B cell (primary cell): ENCODE measurements around the gene DOCK8. TPM values are rescaled to one million over a fixed set of nuclear protein-coding genes. Genes with fewer than 3 reads are reported as not detected.

Experiments
- ATAC-seq: fragments of 200-7000 bp; cut with Tn5 transposase; one replicate; pipeline ENCODE4 v1.10.0; 2021; ENCODE audit warnings: low read depth, mild to moderate bottlenecking, moderate number of reproducible peaks, moderate library complexity
- CTCF ChIA-PET: fragments of 350-600 bp; sonication (Branson Sonifier 250); formaldehyde crosslinking; loops from one replicate; lab custom pipeline; 2021; ENCODE audit warnings: antibody characterized with exemption, inconsistent platforms; lab: Charles Lee
- POLR2A ChIA-PET: fragments of 350-600 bp; sonication (Branson Sonifier 250); formaldehyde crosslinking; loops from one replicate; lab custom pipeline; 2021; ENCODE audit warnings: antibody characterized with exemption; lab: Charles Lee
- DNase-seq: peaks from one replicate; pipeline ENCODE4 v3.0.0; 2013
- H2AFZ ChIP-seq: 2 replicates; pipeline ENCODE4 v1.6.1; 2012; ENCODE audit warnings: mild to moderate bottlenecking, low read depth, low read length; ENCODE audit not compliant: insufficient read depth, poor library complexity, severe bottlenecking
- H3K27ac ChIP-seq, 2 donors: 1 replicate in 1 of 2; 2 replicates in 1 of 2; pipeline ENCODE4 v1.5.1; 2012 to 2013; ENCODE audit warnings: low read length in 2 of 2, mild to moderate bottlenecking in 2 of 2, moderate library complexity in 1 of 2
- H3K27me3 ChIP-seq, 4 experiments: fragments of 200-600 bp in 1 of 4; sonication (generic) in 1 of 4; replicated peaks in 1 of 4; 1 replicate in 2 of 4; 2 replicates in 2 of 4; pipeline versions ENCODE4 v1.6.1 to v1.7.0; 2013 to 2016; ENCODE audit warnings: low read length in 3 of 4, mild to moderate bottlenecking in 2 of 4, mixed read lengths in 1 of 4, moderate library complexity in 1 of 4; ENCODE audit not compliant: insufficient read depth in 4 of 4, control insufficient read depth in 3 of 4; ENCODE audit errors: control extremely low read depth in 1 of 4
- H3K36me3 ChIP-seq, 2 experiments: replicated peaks in 1 of 2; 1 replicate in 1 of 2; 2 replicates in 1 of 2; pipeline versions ENCODE4 v1.6.1 to v1.7.1; 2013; ENCODE audit warnings: low read length in 1 of 2; ENCODE audit not compliant: insufficient read depth in 2 of 2, control insufficient read depth in 1 of 2; ENCODE audit errors: control extremely low read depth in 1 of 2, extremely low read depth in 1 of 2
- H3K4me1 ChIP-seq, 2 donors: fragments of 200-600 bp in 1 of 2; sonication (generic) in 1 of 2; 1 replicate in 1 of 2; 2 replicates in 1 of 2; pipeline versions ENCODE4 v1.5.1 to v1.6.1; 2013 to 2017; ENCODE audit warnings: low read length in 2 of 2; ENCODE audit not compliant: control insufficient read depth in 2 of 2, insufficient read depth in 2 of 2
- H3K4me2 ChIP-seq: replicated peaks from 2 replicates; pipeline ENCODE3; 2012; ENCODE audit warnings: mild to moderate bottlenecking, low read depth, low read length; ENCODE audit not compliant: poor library complexity, severe bottlenecking
- H3K4me3 ChIP-seq, 5 experiments: fragments of 200-600 bp in 1 of 5; sonication (generic) in 1 of 5; 1 replicate in 3 of 5; 2 replicates in 2 of 5; pipeline versions ENCODE4 v1.5.1 to v1.7.0; 2011 to 2016; ENCODE audit warnings: low read length in 4 of 5, mild to moderate bottlenecking in 4 of 5, low read depth in 2 of 5, control low read depth in 1 of 5, moderate library complexity in 1 of 5; ENCODE audit not compliant: insufficient read depth in 1 of 5; ENCODE audit errors: control extremely low read depth in 1 of 5, extremely low read depth in 1 of 5
- H3K79me2 ChIP-seq: fragments of 200-600 bp; sonication (generic); one replicate; pipeline ENCODE4 v1.6.0; 2016; ENCODE audit warnings: low read length; ENCODE audit not compliant: control insufficient read depth, insufficient read depth
- H3K9ac ChIP-seq: fragments of 200-600 bp; sonication (generic); 2 replicates; pipeline ENCODE4 v1.6.1; 2017; ENCODE audit warnings: mild to moderate bottlenecking, low read length, moderate library complexity
- H3K9me3 ChIP-seq, 3 donors: one replicate each; pipeline versions ENCODE4 v1.6.1 to v1.7.1; 2013; ENCODE audit warnings: low read length in 2 of 3; ENCODE audit not compliant: control insufficient read depth in 2 of 3, insufficient read depth in 1 of 3; ENCODE audit errors: control extremely low read depth in 1 of 3
- H4K20me1 ChIP-seq: 2 replicates; pipeline ENCODE4 v1.6.0; 2012; ENCODE audit warnings: mild to moderate bottlenecking, low read length; ENCODE audit not compliant: insufficient read depth, control insufficient read depth, poor library complexity, severe bottlenecking
- H3K27ac Mint-ChIP-seq: one replicate; pipeline ENCODE4 v1.8.0; 2021; ENCODE audit warnings: mixed read lengths
- H3K27me3 Mint-ChIP-seq: one replicate; pipeline ENCODE4 v1.8.0; 2021; ENCODE audit warnings: mixed read lengths
- H3K4me1 Mint-ChIP-seq: one replicate; pipeline ENCODE4 v1.8.0; 2021; ENCODE audit warnings: mixed read lengths
- H3K4me3 Mint-ChIP-seq: one replicate; pipeline ENCODE4 v1.8.0; 2021; ENCODE audit warnings: mixed read lengths
- H3K9me3 Mint-ChIP-seq: one replicate; pipeline ENCODE4 v1.8.0; 2022; ENCODE audit warnings: mixed read lengths; ENCODE audit not compliant: insufficient read depth
- EZH2 ChIP-seq: IDR thresholded peaks from 2 replicates; pipeline ENCODE4 v1.6.1; 2012; ENCODE audit warnings: borderline replicate concordance, low read depth, mild to moderate bottlenecking, moderate library complexity, low read length; ENCODE audit not compliant: insufficient read depth, poor library complexity, severe bottlenecking
- WGBS: methylation state at CpG from one replicate; pipeline ENCODE4 v1.1.5; 2013; ENCODE audit warnings: missing lambda C conversion rate; ENCODE audit not compliant: insufficient coverage; 5-methylcytosine and 5-hydroxymethylcytosine counted together
- intact Hi-C: fragments of 100-400 bp; cut with micrococcal nuclease; formaldehyde crosslinking; loops from one replicate; pipeline ENCODE4 v1.10.0; 2022
- polyA plus RNA-seq: library from polyadenylated mRNA; depleted of rRNA; stranded (reverse); fragments of >200 nt; gene quantifications from 2 replicates; pipeline ENCODE4 v1.2.3, GENCODE V29; 2012
- total RNA-seq, 2 donors: library from RNA; stranded (reverse); fragments of 120-200 nt in 1 of 2; gene quantifications; 1 replicate in 1 of 2; 2 replicates in 1 of 2; pipeline versions ENCODE4 v1.2.3 to v1.2.4, GENCODE V29; 2013 to 2022
- TF ChIP-seq, protein P1 (sequence below): fragments of 200-600 bp; IDR thresholded peaks from one replicate; pipeline ENCODE4 v1.8.0; 2022; ENCODE audit warnings: antibody characterized with exemption, mild to moderate bottlenecking

DOCK8 gene
- total and polyA plus RNA-seq, 2 donors (not counting 1 experiment from before 2014, with no cell fraction given): 47.6 to 288 TPM

DNA sequence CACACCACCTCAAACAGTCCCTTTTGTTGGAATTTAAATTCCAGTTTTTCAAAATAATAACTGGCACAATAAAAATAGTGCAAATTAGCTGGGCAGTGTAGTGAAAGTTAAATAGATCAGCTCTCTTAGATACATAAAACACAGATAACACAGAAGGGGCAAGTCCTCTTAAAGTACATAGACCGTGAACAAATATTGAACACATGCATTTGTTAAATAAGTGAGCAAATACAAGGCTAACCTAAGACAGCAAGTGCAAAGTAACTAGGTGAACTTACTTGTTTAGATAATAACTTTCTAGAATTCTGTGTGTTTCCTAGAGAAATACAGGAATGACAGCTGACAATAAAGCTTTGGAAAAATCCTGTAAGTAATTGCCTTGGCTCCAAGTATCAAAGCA is 280.1 kb downstream of the DOCK8 start:
- no peak overlapping the region for H3K4me2 ChIP-seq

DNA sequence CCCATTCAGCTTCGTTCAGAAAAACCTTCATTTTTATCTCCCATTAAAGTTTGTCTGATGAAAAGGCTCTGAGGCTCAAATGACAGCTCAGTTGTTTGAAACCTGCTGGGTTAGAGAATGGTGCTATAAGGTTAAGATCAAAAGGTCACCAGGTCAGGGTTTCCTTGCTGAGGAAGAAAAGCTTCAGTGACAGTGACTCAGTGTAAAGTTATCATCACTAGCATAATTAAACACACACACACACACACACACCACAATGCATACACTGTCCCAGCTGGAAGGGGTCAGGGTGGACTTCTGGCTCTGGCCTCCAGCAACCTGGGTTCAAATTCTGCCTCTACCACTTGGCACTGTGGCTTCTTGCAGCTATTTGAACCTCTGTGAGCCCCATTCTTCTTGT is 281.1 kb downstream of the DOCK8 start:
- intact Hi-C loops: no loop called here
- DNase-seq (no peak), ATAC-seq (no peak)
- Histone ChIP-seq H3K9me3 (no peaks in the 10 kb centered on the region), H3K4me3 (no peak overlapping the region), H3K27me3 (peaks cover 0 to 10% (median 0%) of the 10 kb centered on the region in 4 experiments), H3K27ac (no peak overlapping the region), H3K36me3 (no peaks in the 10 kb centered on the region), H3K9ac (no peak overlapping the region), H3K4me2 (no peak overlapping the region), H3K79me2 (no peaks in the 10 kb centered on the region), H3K4me1 (no peaks in the 10 kb centered on the region), H2AFZ (no peak overlapping the region), H4K20me1 (no peaks in the 10 kb centered on the region)
- Mint-ChIP-seq H3K27me3 (peaks cover 14% of the 10 kb centered on the region), H3K4me3 (no peak overlapping the region), H3K9me3 (no peaks in the 10 kb centered on the region), H3K27ac (no peak overlapping the region), H3K4me1 (no peaks in the 10 kb centered on the region)
- WGBS: no CpG with 5 or more reads among the region's 1 CpG
- CTCF ChIA-PET: interaction anchor here (1.4 kb wide), 1 partner anchor 9 kb away, joined by 4 read pairs; the partner anchor contains the start of gene KANK1
- POLR2A ChIA-PET: no interaction called here
- TF ChIP-seq, protein P1, sequence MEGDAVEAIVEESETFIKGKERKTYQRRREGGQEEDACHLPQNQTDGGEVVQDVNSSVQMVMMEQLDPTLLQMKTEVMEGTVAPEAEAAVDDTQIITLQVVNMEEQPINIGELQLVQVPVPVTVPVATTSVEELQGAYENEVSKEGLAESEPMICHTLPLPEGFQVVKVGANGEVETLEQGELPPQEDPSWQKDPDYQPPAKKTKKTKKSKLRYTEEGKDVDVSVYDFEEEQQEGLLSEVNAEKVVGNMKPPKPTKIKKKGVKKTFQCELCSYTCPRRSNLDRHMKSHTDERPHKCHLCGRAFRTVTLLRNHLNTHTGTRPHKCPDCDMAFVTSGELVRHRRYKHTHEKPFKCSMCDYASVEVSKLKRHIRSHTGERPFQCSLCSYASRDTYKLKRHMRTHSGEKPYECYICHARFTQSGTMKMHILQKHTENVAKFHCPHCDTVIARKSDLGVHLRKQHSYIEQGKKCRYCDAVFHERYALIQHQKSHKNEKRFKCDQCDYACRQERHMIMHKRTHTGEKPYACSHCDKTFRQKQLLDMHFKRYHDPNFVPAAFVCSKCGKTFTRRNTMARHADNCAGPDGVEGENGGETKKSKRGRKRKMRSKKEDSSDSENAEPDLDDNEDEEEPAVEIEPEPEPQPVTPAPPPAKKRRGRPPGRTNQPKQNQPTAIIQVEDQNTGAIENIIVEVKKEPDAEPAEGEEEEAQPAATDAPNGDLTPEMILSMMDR: no peak
- no peak for TF ChIP-seq EZH2

More for the DNA sequence above, 280.1 kb downstream of the DOCK8 start:
- WGBS: no CpG with 5 or more reads among the region's 1 CpG
- no peak overlapping the region for H3K27ac Mint-ChIP-seq
- H3K4me1 ChIP-seq: no peaks in the 10 kb centered on the region
- CTCF ChIA-PET: interaction anchor here (1.4 kb wide), 1 partner anchor 10 kb away, joined by 4 read pairs; the partner anchor contains the start of gene KANK1
- no peaks in the 10 kb centered on the region for H3K9me3 ChIP-seq
- no peak for ATAC-seq
- intact Hi-C loops: no loop called here
- no peaks in the 10 kb centered on the region for H3K9me3 Mint-ChIP-seq
- no peak for DNase-seq
- H3K27me3 Mint-ChIP-seq: peaks cover 5% of the 10 kb centered on the region
- H3K27me3 ChIP-seq: peaks cover 0 to 10% (median 0%) of the 10 kb centered on the region in 4 experiments
- no peaks in the 10 kb centered on the region for H3K4me1 Mint-ChIP-seq
- no peak overlapping the region for H3K27ac ChIP-seq
- H3K4me3 ChIP-seq: no peak overlapping the region
- no peak overlapping the region for H3K9ac ChIP-seq
- no peaks in the 10 kb centered on the region for H4K20me1 ChIP-seq
- no peaks in the 10 kb centered on the region for H3K79me2 ChIP-seq
- H3K36me3 ChIP-seq: no peaks in the 10 kb centered on the region
- H3K4me3 Mint-ChIP-seq: no peak overlapping the region
- H2AFZ ChIP-seq: no peak overlapping the region
- TF ChIP-seq, protein P1: no peak
- TF ChIP-seq EZH2: no peak
- POLR2A ChIA-PET: no interaction called here
